HG02642 (cell line): ENCODE data around the gene DNAH17.

ENCODE experiments used
- ATAC-seq: cut with Tn5 transposase; IDR thresholded peaks from one replicate; pipeline ENCODE4 v1.9.1; 2021; ENCODE audit warnings: mild to moderate bottlenecking; ENCODE audit not compliant: unreplicated experiment, poor library complexity

DNAH17 gene

DNA sequence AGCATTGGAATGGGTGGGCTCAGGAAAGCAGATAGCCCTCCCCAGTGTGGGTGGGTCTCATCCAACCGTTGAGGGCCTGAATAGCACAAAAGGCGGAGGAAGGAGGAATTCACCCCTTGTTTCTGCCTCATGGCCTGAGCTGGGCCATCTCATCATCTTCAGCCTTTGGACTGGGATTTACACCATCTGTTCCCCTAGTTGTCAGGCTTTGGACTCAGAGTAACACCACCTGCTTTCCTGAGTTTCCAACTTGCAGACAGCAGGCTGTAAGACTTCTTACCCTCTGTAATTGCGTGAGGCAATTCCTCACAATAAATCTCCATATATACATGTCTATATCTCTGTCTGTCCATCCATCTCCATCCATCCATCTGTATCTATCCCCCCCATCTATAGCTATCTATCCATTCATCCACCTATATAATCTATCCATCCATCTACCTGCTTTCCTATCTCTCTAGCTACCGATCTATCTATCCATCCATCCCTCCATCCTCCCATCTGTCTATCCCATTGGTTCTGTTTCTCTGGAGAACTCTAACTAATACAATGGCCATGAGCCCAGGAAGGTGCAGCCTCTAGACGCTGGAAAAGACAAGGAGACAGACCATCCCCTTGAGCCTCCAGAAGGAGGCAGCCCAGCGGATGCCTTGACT lies 21.3 kb downstream of the DNAH17 start:
- ATAC-seq = no peak

DNA sequence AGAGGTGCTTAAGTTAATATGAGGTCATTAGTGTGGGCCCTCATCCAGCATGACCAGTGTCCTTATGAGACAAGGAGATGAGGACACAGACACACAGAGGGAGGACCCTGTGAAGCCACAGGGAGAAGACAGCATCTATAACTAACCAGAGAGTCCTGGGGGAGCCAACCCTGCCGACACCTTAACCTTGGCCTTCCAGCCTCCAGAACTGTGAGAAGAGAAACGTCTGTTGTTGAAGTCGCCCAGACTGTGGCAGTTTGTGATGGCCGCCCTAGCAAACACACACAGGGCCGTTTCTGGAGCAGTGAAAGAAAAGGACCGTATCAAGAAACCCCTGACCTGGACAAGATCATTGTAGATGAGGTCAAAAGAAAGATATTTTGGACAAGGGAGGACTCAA lies 26.7 kb downstream of the DNAH17 start:
- no peak for ATAC-seq

DNA sequence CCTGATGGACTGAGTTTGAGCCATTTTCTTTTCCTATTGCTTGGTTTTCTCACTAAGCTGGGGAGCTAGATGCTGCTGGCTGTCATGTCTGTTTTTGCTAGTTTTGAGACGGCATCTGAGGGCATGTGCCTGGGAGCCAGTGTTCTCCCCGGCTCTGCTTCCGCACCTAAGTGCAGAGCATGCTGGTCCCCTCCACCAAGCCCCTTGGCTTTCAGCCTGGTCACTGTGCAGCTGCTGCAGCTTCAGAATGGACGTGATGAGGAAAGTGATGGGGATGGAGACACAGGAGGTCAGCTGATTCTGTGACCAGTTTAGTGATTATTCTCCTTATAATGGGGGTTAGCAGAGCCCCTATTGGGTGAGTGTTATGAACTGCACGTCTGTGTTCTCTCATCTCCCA lies 28.5 kb downstream of the DNAH17 start:
- ATAC-seq = no peak

DNA sequence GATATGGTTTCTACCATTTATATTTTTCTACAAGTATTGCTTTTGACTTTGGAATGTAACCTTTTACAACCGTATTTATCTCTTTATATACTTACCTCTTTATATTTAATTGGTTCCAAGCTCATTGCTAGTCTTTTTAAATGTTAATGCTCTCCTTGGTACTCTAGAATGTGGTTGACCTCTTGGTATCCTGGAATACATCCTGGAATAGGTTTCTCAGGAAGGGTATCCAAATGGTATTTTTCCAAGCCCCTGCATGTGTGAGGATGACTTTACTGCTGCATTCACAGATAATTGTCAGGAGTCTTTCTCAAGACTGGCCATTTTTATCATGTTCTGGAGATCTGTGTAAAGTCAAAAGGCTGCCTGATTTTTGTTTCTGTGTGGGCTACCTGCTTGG lies 30.2 kb downstream of the DNAH17 start:
- no peak for ATAC-seq

DNA sequence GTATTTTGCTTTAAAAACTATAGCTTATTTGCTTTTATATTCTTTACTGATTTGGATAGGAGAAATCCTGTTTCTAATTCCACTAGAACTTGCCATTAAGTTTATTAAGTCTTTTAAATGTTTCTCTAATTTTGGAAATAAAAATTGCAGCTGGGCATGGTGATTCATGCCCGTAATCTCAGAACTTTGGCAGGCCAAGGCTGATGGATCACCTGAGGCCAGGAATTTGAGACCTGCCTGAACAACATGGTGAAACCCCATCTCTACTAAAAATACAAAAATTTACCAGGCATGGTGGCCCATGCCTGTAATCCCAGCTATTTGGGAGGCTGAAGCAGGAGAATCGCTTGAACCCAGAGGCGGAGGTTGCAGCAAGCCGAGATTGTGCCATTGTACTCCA lies 30.7 kb downstream of the DNAH17 start:
- ATAC-seq = no peak

DNA sequence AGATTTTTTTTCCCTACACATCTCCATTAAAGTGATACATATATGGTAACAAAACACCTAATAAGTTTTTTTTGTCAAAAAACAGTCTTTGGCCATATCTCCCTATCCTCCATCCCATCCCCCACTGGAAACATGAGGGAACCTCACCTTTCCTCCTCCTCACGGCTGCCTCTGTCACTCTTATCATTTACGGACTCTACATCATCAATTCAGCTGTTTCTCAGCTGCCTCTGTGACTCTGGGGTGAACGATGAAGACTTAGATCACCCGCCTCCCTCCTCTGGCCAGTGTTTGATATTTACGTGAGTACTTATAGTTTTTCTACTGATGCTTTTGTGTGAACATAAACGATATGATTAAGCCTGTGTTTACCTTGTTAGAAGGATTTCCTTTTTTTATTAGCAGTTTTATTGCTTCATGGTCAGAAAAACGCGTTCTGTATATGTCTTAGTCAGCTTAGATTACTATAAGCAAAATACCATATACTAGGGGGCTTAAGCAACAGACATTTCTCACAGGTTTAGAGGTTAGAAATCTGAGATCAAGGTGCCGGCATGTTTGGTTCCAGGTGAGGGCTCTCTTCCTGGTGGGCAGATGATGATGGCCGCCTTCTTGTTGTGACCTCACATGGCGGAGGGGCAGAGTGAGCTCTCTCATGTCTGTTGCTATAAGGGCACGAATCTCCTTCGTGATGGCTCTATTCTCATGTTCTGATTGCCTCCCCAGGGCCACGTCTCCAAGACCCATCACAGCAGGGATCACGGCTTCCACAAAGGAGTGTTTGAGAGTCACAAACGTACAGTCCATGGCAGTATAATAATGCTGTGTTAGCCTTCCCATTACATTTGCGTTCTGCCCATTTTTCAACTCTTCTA lies 32.1 kb downstream of the DNAH17 start:
- no peak for ATAC-seq

DNA sequence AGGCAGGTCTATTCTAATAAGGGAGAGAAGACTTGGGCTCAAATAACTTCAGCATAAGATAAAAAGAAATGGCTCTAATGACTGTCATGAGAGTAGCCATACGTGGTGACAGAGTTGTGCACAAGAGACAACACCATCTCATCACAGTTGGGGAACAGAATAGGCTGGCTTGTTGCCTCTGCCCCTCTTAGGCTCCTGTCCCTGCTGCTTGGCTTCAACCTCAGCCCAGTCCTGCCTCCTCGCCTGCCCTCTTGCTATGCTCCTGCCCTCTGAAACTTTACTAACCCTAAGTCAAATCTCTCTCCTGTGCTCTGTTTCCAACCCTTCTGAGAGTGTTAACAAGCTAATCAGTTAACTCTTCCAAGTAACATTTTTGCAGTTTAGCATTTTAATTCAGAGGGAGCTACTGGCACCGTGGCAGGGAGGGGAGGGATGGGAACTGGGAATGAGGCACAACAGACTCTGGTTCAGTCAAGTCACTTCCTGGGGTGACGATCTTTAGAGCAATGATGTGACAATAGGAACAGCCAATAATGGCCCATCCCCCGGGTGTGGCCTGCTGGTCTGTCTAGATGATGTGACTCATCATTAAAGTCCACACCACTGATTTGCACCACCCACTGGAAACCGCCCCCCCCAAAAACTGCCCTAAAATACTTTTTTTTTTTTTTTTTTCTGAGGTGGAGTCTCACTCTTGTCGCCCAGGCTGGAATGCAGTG lies 35.5 kb downstream of the DNAH17 start:
- ATAC-seq = no peak

DNA sequence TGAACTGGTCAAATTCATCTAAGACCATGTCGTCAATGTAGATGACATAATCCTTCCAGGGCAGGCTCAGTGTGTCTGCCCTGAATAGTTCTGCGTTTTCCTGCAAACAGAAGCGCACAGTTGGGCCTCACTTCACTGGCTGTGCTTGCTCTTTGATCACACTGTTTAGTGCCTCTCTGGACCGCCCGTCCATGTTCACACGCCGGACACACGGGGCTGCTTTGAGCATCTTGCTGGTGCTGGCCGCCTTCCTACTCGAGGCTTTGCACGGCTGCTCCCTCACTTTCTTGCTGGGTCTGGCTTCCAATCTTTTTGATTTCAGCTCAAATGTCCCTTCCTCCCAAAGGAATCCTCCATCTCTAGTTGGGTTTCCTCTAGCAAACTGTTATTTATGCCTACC lies 37.4 kb downstream of the DNAH17 start:
- no peak for ATAC-seq

DNA sequence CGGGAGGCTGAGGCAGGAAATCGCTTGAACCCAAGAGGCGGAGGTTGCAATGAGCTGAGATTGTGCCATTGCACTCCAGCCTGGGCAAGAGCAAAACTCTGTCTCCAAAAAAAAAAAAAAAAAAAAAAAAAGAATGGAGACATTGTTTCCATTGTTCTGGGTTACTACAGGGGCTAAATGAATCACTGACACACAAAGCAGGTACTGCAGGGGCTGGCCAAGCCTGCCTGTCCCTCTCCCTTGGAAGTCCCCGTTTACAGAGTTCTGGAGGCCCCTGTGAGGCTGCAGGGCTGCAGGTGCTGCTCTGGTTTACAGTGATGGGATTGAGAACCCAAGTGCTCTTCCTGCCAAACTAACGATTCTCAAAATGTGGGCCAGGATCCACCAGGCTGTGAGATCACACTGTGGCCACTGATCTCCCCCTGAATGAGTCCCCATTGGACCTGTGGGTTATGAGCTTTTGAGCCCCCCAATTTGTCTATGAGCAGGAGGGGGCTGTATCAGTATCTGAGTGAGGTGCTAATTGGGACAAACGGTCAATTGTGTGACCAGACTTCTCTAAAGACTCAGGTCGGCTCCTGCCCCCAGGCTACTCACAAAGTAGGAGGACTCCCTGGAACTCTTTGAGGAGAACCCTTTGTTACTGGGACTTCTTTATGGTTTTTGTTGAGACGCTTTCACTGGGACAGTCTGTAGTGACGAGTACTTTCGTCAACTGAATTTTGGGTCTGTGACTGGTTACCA lies 39.0 kb downstream of the DNAH17 start:
- ATAC-seq = no peak

DNA sequence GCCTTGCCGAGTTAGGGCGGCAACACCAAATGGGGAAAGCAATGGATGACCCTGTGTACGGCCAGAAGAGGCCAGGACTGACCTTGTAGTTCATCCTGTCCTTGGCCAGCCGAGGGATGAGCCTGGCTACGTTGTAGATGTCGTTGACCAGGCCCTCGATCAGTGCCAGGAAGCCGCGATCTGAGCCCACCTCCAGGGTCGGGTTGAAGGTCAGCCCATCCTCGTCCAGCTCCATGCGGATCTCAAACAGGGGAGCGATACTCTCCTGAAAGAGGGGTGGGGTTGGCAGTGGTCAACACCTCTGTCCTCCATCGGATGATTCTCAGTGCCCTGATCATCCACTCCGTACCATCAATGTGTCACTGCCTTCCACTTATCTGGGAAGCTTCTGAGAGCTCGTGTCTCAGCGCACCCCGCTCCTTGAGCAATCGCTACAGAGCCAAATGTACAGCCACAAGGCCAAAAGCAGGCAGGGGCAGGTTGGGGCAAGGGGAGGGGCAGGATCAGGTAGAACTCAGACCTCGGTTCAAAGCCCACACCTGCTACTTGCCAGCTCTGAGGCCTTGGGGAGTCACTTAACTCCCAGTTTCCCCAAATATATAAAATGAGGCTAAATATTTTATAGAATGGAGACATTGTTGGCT lies 39.9 kb downstream of the DNAH17 start:
- ATAC-seq = no peak

DNA sequence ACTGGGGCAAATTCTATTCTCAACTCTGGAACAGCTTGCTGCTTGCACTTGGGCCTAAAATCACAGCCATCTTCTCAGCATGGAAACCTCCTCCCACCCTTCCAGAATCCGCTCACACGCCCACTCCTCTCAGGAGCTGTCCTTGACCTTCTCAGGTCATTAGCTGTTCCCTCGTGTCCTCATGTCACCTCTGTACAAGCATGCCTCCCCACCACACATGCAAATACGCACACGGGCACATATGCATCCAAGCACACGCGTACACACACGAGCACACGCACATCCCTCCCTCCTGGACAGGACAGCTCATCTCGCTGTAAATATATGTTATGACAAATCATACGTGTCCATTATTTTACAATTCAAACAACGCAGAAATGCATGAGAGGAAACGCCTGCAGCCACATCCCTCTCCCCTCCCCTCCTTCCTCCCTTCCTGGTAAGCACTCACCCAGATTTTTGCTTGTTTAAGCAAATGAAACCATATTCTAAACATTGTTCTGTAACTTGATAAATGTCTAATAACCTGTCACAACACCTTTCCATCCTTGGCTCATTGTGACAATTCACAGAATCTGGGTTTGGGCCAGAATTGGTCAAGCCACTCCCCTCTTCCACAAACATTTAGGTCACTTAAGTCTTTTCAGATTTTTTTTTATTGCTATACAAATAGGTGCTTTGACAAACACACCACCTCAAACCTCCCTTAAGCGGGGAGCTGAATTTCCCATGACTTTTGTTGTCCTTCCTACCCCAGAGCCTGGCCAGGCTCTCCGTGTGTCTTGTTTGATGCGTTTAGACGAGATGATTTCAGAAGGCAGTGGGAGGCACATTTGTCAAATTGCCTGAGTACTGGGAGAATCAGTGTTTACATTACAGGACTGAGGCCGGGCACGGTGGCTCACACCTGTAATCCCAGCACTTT lies 41.7 kb downstream of the DNAH17 start:
- no peak for ATAC-seq

DNA sequence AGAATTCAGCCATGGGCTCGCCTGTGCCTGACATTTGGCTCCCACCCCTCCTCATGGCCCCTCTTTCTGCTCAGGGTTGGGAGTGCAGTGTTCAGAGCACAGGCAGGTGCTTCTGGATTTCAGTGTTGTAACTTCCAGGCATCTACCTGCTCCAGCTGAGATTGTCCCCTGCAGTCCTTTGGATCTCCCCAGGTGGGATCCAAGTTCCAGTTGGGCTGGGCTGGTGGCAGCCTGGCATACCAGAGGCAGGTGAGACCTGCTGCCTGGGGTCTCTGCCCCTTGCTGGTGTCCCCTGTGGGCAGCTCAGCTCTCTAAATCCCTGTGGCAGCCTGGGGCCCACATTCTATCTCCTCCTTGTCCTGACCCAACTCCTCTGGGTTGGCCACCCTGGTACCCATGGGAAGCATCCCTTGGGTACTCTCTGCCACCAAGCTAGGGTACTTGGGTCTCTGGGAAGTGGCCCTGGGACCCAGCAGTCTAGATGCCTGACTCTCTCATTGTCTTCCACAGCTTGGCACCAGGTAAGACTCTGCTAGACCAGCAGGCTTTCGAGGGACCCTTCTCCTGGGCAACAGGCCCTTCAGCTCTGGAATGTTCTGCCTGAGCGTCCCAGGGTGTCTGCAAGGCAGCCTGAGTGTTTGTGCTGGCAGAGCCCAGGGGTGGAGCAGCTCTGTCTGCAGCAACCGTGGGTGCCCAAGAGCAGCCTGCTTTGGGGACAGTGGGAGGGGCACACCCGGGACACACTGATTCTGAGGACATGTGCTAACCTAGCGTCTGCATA lies 42.5 kb downstream of the DNAH17 start:
- ATAC-seq = no peak

DNA sequence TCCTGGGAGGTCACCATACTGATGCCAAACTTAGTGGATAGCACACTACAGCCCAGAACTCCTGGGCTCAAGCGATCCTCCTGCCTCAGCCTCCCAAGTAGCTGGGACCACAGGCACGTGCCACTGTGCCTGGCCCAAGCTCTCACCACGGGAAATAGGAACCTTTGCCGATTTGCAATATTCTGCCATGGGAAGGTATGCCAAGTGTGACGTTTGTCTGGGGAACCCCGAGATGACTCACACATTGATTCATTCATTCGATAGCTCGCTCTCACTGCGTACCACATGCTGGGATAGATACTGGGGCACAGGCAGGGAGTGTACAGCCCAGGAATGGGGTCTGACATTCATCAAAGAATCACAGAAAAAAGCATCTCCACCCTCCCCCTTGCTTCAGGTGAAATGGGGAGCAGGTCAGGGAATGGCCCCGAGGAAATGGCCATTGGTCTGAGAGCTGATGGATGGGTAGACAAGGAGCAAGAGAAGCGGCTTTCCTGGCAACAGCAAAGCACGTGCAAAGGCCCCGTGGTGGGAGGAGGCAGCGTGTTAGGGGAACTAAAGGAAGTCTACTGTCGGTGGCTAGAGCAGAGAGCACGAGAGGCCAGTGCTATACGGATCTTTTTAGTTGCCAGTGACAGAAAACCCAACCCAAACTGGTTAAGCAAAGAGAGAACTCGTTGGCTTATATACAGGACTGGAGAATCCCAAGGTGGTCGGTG lies 44.1 kb downstream of the DNAH17 start:
- no peak for ATAC-seq

DNA sequence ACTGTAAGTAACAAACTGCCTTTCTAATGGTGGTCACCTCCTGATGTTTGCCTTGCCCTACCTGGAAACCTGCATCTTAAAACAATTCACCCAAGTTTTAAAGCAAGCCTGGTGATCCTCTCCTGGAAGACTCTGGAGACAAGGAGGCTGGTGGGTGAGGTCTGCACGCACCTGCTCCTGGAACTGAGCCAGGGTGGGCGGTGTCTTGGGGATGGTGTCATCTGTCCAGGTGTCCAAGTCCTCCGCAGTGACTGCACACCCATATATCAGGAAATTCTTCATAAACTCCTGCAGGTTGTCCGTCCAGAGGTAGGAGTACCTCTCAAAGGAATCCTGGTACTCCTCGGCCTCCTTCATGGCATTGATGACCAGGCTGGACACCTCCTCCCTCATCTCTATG lies 44.9 kb downstream of the DNAH17 start:
- ATAC-seq = no peak

DNA sequence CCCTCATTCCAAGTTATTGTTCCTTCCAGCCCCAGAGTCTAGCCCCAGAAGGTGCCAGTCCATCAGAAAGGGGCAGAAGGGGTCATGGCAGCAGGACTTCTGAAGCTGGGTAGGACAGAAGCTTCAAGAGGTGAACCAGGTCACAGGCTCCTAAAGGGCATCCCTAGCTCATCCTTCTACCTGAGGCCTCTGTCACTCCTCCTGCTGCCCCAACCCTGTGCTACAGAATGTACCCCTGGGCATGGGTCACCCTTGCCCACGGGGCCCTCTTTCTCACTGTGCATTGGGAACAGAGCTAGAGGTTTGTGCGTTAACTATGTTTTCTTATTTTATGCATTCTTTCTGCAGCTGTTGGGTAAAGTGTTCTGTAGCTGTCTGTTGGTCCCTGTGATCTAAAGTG lies 46.5 kb downstream of the DNAH17 start:
- no peak for ATAC-seq

DNA sequence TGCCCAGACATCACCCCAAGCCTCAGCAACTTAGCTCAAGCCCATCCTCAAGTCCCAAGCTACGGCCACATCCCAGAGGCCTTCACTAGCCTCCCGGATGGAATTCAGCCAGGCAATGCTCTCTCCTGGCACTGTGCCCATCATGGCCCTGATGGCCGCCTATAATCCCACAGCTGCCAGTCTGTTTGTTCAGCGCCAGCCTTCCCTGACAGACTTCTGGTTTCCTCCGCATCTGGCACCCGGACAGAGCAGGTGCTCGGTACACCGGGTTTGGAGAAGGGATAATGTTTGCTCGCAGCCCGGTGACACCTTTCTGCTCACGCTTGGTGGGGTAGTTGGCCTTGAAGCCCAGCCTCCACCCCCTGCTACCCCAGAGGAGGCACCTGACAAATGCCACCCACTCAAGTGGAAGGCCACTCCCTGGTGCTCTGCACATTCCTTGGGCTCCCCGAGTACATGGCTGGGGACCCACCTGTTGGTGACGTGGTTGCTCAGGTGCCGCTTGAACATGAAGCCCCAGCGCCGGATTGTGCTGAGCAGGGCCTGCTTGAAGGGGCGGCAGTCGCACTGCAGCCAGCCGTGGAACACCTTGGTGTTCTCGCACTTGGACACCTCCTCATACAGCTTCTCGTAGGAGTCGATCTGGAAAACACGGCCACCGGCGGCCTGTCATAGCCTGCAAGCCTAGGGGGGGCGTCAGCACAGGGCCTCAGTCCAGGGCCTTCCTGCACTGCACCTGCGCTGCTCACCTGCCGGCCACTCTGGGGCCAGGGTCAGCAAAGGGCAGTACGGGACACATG lies 47.1 kb downstream of the DNAH17 start:
- no peak for ATAC-seq

DNA sequence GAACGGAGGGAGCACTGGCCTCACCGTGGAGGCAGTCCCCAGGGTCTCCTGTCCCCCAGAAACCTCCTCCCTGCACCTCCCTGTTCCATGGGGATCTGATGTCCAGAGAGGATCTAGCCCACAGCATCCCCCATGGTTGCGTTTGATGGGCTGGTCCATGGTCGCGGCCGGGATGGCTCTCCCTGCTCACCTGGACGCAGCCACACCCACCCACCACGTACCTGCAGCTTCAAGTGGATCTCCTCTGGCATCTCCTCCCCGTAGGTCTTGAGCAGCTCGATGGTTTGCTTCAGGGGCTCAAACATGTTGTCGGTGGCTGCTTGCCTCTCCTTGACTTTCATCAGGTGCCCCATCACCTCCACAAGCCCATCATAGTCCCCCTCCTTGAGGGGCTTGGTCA lies 47.9 kb downstream of the DNAH17 start:
- no peak for ATAC-seq
